Measurements from ENCODE around the gene SUCLG2. TPM values are rescaled to one million over a fixed set of nuclear protein-coding genes. Genes with fewer than 3 reads are reported as not detected.

SUCLG2 gene
- total RNA-seq, 1 experiment from 2014 or later = 107 TPM

DNA sequence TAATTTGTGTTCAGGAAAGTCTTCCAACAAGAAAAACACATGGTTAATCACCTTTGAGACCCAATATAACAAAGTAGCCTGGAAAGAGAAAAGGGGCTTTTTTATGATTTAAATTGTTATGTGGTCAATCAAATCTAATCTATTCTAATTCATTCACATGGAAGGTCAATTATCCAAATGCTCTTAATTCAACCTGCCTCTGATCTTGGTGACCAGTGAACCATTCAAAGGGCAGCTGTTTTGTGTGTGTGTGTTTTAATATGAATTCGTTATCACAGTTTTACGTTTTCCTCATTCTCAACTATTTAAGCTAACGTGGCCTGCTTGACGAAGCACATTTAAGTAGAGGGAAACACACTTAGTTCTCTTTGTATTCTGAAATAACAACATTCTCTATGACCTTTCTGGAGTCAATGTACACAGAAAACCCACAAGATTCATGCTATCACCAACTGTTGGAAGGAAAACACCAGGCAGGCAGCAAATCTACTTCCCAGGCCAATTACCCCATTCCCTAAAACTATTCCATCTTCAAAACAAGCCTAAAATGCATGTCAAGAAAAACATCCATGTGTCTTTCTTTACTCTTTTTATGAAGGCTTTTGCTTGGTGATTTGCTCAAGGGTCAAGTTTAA lies 195.4 kb downstream of the SUCLG2 start:
- no peak for DNase-seq (ENCODE audit: low read depth)

DNA sequence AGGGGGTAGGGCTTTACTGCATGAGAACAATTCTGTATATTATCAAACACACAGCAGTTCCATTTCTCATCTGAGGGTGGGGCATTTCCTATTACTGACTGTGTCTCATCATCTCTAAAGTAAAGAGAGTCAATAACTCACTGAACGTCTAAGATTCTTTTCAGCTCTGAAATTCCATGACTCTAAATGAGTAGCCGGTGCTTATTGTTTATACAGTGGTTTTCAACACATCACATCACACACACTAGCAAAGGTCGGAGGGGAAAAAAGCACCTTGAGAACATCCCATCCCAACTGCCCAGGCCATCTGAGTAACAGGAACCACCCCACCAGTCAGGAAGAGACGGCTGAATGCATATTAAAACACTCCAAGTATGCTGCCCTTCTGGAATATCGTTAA lies 196.0 kb downstream of the SUCLG2 start:
- peak; percentile 57 for DNase-seq (ENCODE audit: low read depth)

DNA sequence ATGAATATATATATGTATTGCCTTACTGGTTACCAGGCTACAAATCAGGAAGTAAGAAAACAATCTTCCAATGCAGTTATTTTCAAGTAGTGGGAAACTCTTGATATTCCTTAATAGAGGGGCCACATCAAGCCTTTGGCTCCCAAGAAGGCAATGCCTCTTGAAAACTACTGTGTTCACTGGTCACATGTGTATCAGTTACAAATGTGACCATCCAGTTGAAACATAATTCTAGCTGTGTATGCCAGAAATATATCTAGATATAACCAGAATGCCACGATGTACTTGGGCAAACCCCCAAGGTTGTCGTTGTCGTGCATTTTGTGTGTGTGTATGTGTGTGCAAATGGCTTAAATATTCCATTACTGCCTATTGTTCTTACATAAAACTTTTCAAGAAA lies 200.8 kb downstream of the SUCLG2 start:
- no peak for DNase-seq (ENCODE audit: low read depth)

DNA sequence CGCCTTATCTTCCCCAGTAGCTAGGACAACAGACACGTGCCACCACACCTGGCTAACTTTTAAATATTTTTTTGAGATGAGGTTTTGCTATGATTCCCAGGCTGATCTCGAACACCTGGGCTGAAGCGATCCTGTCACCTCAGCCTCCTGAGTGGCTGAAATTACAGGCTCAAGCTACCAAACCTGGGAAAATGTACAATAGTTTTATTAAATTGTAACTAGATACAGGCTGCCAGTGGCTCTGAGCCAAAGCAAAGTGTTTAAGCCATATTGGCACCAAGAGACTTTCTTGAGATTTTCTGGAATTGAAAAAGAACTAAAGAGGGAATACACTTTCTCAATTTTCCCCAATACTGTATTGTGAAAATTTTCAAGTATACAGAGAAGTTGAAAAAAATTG lies 204.3 kb downstream of the SUCLG2 start:
- DNase-seq (ENCODE audit: low read depth) = no peak

DNA sequence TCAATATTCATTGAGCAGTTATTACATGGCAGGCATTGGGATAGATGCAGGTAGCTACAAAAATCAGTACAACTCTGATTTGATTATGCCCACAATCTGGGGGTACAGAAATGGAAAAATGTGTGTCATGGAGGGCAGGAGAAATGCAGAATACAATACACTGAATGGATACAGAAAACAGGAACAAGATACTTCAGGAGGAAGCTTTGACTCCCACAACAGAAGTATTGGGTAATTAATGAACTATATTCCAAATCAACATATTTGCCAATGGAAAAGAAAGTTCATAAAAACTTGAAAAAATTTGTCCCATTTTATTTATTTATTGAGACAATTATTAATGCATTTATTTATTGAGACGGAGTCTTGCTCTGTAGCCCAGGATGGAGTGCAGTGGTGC lies 207.0 kb downstream of the SUCLG2 start:
- no peak for DNase-seq (ENCODE audit: low read depth)

DNA sequence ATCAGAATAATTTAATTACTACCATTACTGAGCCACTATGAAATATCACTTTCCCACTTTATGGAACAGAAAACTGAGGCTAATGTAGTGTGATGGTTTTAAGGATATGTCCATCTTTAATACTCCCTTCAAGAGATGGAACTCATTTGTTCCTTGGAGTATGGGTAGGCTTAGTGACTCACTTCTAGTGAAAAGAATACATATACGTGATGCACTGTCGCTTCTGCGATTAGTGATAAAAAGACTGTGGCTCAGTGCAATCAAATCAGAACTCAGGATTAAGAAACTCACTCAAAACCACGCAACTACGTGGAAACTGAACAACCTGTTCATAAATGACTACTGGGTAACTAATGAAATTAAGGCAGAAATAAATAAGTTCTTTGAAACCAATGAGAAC lies 216.6 kb downstream of the SUCLG2 start:
- DNase-seq (ENCODE audit: low read depth) = no peak

DNA sequence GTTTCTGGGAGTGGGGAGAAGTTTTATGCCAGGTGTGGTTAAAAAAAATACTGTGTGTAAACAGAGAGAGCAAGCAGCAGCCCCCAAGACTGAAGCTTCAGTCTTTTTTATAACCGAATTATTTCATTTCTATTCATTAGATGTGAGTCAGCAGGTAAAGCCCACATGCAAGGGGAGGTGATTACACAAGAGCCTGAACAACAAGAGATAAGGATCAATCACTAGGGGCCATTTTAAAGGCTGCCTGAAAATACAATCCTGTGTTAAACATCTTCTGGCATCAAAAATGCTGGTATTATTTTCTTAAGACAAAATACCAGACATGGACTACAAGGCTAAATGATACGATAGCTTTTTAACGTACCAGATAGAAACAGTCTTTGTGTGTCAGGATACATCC lies 217.3 kb downstream of the SUCLG2 start:
- no peak for DNase-seq (ENCODE audit: low read depth)

DNA sequence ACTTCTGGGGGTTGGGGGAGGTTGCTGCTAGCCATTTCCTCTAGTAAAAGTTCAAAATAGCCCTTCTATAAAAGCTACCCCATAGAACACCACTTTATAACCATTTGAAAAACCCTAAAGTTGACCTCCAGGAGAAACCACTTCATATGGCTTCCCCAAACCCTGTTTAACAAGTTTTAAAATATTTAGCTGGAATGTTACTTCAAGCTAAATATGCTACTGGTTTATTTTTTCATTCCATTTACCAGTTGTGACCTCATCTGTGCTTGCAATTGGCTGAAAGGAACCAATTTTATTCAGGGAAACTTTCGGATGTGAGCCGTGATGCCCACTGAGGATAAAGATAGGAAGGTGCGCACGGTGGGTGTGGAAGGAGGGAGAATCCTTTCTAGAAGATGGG lies 221.3 kb downstream of the SUCLG2 start:
- no peak for DNase-seq (ENCODE audit: low read depth)

DNA sequence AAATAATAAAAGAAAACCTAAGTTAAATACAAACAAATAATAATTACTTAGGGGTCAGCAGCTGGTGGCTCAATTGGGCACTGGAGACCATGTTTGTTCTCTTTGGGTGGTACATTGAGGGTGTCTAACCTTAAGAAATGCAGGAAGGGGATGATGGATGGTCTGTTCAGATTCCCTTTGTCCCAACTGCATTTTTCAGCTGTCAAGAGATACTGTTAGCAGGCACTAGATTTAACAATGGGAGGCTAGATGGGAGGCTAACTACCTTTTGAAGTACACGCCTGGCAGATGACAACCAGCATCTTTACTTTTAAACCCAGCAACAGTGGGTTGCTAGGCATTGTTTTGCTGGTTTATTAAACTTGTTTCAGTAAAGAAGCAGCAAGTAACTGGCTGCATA lies 222.5 kb downstream of the SUCLG2 start:
- DNase-seq (ENCODE audit: low read depth) = no peak

DNA sequence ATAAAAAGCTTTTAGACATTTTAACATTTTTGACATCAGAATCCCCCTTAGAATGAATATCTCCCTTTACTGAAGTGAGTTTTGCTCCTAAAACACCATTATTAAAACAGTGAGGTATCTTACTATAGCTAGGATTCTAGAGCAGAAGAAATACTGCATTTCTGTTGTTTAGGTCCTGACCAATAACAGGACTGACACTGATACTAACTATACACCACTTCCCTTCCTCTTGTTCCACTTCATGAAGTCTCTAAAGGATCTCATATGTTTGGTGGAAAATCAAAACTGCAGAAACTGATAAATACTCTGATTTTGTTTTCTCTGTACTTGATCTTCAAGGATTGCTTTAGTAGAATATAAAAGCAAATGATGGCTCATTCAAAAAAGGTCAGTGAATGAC lies 230.7 kb downstream of the SUCLG2 start:
- no peak for DNase-seq (ENCODE audit: low read depth)

DNA sequence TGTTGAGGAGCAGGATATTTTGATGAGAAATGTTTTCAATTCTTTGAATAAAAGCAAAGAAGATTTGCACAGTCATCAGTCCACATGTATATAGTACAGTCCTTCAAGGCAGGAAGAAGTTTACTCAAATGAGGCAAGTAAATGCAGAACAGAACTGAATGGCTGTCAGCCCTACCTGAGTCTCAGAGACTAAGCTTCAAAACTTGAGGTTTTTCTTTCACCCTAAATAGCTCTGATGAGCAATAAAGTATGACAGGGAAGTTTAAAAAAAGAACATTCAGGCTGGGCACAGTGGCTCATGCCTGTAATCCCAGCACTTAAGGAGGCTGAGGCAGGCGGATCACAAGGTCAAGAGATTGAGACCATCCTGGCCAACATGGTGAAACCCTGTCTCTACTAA lies 232.5 kb downstream of the SUCLG2 start:
- no peak for DNase-seq (ENCODE audit: low read depth)

DNA sequence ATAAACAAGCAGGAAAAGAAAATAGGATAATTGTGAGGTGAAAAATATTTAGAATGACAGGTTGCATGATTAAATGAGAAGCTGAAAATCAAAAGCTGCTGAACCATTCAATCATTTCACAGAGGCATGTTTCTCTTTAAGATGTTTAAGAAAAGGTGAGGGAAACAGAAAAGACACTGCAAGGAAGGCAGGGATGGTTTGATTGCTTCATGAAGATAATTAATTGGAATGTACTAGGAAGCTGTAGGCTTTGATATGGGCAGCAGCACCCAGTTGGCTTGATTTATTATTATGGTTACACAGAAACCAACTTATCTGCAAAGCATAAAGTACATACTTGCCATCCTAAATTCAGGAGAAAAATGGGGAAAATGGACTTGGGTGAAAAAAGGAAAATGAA lies 234.6 kb downstream of the SUCLG2 start:
- DNase-seq (ENCODE audit: low read depth) = no peak

DNA sequence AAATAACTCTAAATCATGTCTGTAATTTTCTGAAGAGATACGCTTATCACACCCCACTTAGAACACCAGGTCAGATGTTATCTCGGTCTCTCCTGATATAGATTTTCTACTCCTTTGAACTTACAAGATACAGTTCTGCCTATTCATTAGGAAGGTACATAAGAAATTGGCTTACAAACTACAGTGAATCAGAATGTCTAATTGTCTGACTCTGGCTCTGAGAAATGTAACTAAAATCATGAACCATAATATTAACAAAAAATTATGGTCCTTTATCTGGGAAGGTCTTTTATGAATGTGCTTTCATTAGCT lies 235.2 kb downstream of the SUCLG2 start:
- no peak for DNase-seq (ENCODE audit: low read depth)

DNA sequence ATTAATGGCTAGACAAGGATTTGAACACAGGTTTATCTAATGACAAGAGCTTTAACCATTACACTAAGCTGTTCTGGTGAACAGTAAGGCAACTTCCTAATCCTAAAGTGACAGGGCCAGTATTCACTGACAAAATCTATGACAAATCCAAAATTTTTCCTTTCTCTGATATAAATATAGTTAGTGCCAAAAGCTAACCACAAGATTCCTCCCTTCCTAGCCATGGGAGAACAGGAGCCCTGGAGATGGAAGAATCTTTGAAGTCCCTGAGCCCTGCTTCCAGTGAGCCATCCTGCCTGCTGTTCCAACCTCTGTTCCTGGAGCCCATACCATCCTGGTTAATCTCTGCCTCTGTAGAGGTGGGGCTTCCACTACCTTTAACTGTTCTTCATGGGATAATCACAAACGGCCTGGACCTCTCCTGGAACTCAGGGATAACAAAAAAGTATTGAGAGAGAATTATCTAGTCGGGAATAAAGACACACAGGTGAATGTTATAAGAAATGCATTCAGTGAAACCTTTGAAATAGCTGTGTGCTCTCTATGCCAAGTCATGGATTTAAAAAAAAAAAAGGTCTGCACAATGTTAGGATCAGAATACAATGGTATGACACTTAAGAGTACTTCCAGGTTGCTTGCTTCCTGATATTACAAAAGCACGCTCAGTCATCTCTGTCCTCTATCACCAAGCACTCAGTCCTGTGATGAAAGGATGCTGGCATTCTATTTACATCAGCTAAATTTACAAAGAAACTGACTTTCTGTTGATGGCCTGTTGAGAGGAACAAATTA lies 235.8 kb downstream of the SUCLG2 start:
- DNase-seq (ENCODE audit: low read depth) = no peak

DNA sequence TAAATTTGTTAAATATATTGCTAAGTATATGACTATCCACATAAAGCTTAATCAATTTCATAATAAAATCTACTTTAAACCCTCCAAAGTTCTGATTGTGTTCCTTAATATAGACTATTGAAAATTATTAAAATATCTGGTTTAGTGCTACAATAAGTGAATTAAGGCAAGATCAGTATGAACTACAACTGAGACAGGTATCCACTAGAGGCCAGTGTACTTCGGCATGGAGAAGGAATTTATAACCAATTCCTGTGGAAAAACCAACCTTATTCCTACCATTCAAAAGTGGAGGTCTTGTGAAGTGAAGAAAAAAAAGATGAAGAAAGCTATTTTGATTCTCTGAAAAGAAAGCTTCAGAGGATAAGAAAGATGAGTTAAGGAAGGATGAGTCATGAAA lies 237.7 kb downstream of the SUCLG2 start:
- no peak for DNase-seq (ENCODE audit: low read depth)

DNA sequence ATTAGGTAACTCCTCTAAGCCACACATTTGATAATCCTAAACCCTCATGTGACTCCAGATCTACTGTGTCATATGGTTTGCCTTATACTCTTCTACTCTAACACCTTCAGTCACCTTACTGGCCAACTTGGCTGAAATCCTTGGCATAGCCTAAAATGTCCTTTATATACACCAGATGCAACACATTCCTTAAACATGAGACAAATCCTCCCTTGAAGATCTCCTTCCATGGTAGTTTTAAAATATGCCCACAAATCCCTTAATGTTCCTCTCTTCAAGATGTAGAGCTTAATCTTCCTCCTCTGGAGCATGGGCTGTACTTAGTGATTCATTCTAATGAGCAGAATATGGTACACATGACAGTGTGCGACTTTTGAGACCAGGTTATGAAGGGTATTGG lies 238.9 kb downstream of the SUCLG2 start:
- DNase-seq (ENCODE audit: low read depth) = peak; percentile 15

DNA sequence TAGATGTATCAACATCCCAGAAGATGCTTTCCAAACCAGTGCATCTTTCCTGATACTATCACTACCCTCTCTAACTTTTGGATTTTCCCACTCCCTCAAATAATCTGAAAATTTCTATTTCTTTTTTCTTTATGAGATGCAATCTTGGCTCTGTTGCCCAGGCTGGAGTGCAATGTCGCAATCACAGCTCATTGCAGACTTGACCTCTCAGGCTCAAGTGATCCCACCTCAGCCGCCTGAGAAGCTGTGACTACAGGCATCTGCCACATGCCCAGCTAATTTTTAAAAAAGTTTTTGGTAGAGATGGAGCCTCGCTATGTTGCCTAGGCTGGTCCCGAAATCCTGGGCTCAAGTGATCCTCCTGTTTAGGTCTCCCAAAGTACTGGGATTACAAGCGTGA lies 239.7 kb downstream of the SUCLG2 start:
- no peak for DNase-seq (ENCODE audit: low read depth)

DNA sequence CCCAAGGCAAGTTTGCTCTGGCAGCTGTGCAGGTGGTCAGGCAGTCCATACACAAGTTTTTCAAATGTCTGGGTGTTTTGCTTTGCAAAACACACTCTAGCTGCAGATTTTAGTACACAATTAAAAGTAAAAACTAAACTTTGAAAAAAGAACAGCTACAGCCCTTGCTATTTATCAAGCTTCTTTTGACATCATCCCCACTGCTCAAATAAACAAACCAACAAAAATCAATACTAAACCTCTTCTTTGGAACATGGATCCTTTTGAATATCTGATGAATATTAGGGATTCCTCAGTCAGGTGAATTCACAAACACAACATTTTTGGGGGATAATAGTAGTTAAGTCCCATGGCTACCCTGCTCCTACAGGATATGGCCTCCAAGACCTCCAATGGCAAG lies 249.2 kb downstream of the SUCLG2 start:
- DNase-seq (ENCODE audit: low read depth) = no peak

DNA sequence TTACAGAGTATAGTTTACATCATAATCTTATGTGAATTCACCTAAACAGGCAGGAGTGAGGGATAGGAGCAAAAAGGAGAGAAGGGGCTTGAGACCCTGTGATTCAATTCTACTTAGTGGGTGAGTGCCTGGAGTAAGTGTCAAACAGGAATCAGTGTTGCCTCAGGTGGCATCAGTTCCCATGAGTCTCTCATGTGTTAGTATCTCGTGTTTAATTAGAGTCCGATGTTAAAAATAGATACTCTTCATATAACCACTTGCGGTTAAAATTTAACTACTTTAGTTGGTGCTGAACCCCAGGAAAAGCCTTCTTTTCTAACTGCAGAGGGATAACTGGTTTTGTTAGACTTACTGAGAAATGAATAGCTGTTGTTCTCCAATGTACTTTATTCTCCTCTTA lies 251.5 kb downstream of the SUCLG2 start:
- DNase-seq (ENCODE audit: low read depth) = no peak

DNA sequence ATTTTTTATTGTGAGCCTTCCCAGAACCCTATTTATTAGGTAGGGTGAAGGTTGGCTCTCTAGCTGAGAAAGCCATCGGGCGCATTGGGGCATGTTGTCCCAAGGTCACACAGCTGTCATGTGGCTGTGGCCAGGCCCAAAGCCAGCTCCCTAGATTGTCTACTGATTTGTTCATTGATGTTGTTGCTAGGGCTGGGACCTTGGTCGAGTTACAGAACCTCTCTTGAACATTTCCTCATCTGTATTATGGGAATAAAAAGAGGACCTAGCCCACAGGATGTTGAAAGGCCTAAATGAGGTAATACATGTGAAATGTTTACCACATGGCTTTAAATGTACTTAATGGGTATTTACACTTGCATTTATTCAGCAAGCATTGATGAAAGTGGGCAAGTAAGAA lies 252.5 kb downstream of the SUCLG2 start:
- DNase-seq (ENCODE audit: low read depth) = no peak

DNA sequence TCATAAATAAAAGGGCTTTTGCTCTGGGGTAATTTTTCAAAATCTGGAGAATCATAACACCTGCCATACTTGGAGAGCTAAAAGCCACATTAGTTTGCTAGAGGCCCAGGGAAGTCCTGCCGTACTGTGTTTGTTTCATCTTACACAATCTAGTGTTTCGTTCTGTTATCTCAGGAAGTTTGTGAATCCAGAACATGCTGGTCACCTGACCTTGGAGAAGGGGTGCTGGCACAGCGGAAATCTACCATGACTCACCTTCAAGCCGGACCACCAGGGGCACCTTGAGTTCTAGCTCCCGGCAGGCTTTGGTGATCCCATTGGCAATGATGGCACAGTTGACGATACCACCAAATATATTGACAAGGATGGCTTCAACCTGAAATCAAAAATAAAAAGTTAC lies 253.9 kb downstream of the SUCLG2 start:
- DNase-seq (ENCODE audit: low read depth) = no peak

DNA sequence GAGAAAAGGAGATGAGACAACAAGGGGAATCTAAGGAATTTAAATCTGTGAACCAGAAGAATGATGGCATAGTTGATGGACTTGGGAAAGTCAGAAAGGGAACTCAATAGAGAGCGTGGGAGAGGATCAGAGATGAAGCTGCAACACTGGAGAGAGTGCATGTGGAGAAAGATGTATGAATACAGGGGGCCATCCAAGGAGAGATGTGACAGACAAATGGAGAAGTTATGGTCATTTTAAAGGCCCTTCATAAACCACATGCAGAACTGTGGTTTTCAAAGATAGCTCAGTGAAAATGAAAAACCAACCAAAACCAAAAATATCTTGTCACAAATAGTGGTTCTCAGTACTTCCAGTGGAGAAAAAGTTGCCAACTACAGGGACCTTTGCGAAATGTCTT lies 265.2 kb downstream of the SUCLG2 start:
- DNase-seq (ENCODE audit: low read depth) = no peak

DNA sequence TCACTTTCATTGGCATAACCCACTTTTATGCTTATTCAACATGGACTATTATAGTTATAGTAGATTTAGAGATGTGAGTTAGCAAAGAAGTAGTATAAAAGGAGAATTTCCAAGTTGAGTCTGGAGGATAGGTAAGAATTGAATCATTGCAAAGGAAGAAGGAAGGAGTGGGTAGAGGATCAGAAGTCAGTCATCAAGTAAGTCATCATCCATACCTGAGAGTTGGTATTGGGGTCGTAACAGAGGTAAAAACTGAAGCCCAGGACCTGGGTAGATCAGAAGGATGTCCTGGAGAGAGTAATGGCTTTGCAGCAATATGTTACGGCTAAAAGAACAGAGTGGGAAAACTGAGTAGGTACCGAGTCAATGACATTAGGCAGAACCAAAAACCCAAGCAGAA lies 265.7 kb downstream of the SUCLG2 start:
- no peak for DNase-seq (ENCODE audit: low read depth)

DNA sequence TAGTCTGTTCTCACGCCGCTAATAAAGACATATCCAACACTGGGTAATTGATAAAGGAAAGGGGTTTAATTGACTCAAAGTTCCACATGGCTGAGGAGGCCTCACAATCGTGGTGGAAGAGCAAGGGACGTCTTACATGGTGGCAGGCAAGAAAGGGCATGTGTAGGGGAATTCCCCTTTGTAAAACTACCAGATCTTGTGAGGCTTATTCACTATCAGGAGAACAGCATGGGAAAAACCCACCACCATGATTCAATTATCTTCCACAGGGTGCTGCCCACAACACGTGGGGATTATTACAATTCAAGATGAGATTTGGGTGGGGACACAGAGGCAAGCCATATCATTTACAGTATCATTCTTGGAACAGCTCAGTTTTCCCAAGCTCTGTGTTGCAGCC lies 268.0 kb downstream of the SUCLG2 start:
- DNase-seq (ENCODE audit: low read depth) = no peak

Data from LHCN-M2 (cell line).